ENCODE measurements around the gene PIGQ. TPM values are rescaled to one million over a fixed set of nuclear protein-coding genes. Genes with fewer than 3 reads are reported as not detected.
A peak's percentile ranks its signal among the peaks of the same experiment; 100 is the strongest.

The PIGQ gene
- polyA plus RNA-seq, 3 donors: 11.4 to 39.8 (median 12.1) TPM

GRCh38 chr16:592518-593306 is 22.9 kb downstream of the PIGQ start:
- Mint-ChIP-seq H3K4me3 (peak overlapping the region; percentile 87 to 95), H3K27ac (peak overlapping the region; percentile 82 to 96 (median 93)), H3K27me3 (ENCODE audit: low read depth in 3 of 3) (peaks cover 0 to 2% (median 0%) of the 10 kb centered on the region in 3 donors), H3K36me3 (peaks cover 17 to 24% of the 10 kb centered on the region in 2 donors), H3K9me3 (peaks cover 0 to 3% (median 0%) of the 10 kb centered on the region in 7 donors), H3K4me1 (peaks cover 70% of the 10 kb centered on the region)
- peak overlapping the region; percentile 87 for H3K4me2 ChIP-seq (replicated peaks; ENCODE audit: extremely low read depth, low read length, poor library complexity, severe bottlenecking)
- H3K27me3 ChIP-seq (ENCODE audit: control insufficient read depth in 2 of 2, insufficient read depth in 2 of 2, low read length in 2 of 2): no peaks in the 10 kb centered on the region
- peak; percentile 80 to 91 (median 83) for DNase-seq
- H3K9ac ChIP-seq (ENCODE audit: insufficient read depth, low read length, poor library complexity, severe bottlenecking): peak overlapping the region; percentile 30
- H3K79me2 ChIP-seq (ENCODE audit: insufficient read depth, low read length): peaks cover 84% of the 10 kb centered on the region
- TF ChIP-seq CTCF (IDR thresholded peaks at IDR 0.05): peak; percentile 22
- peak overlapping the region; percentile 81 to 83 for H3K27ac ChIP-seq (ENCODE audit: low read depth in 1 of 2, low read length in 2 of 2)
- intact Hi-C loops (cut with micrococcal nuclease): no loop called here
- peaks cover 47% of the 10 kb centered on the region for H4K20me1 ChIP-seq (ENCODE audit: insufficient read depth, low read length)
- H3K4me3 ChIP-seq (replicated peaks in 1 of 3; ENCODE audit: low read depth in 2 of 3, low read length in 3 of 3): peak overlapping the region in 2 of 3 experiments; percentile 17 to 92
- H3K36me3 ChIP-seq (replicated peaks in 1 of 2; ENCODE audit: control insufficient read depth in 1 of 2, insufficient read depth in 2 of 2, low read length in 2 of 2): peaks cover 0 to 7% of the 10 kb centered on the region in 2 donors
- H2AFZ ChIP-seq (ENCODE audit: insufficient read depth, low read depth, low read length, poor library complexity, severe bottlenecking): peak overlapping the region; percentile 29
- H3K4me1 ChIP-seq (ENCODE audit: control insufficient read depth in 1 of 2, insufficient read depth in 2 of 2, low read length in 2 of 2): peaks cover 70 to 78% of the 10 kb centered on the region in 2 donors
- WGBS (ENCODE audit: insufficient coverage): 22% methylated on average over 21 of the region's 24 CpGs
- H3K9me3 ChIP-seq (replicated peaks in 1 of 2; ENCODE audit: control insufficient read depth in 1 of 2, insufficient read depth in 1 of 2, low read length in 2 of 2): no peaks in the 10 kb centered on the region

- Histone ChIP-seq H3K4me3 (replicated peaks in 1 of 3; ENCODE audit: low read depth in 2 of 3, low read length in 3 of 3) (peak overlapping the region in 1 of 3 experiments; percentile 92), H3K79me2 (ENCODE audit: insufficient read depth, low read length) (peaks cover 80% of the 10 kb centered on the region), H3K4me1 (ENCODE audit: control insufficient read depth in 1 of 2, insufficient read depth in 2 of 2, low read length in 2 of 2) (peaks cover 63 to 72% of the 10 kb centered on the region in 2 donors), H3K27me3 (ENCODE audit: control insufficient read depth in 2 of 2, insufficient read depth in 2 of 2, low read length in 2 of 2) (no peaks in the 10 kb centered on the region), H3K9me3 (replicated peaks in 1 of 2; ENCODE audit: control insufficient read depth in 1 of 2, insufficient read depth in 1 of 2, low read length in 2 of 2) (no peaks in the 10 kb centered on the region), H3K27ac (ENCODE audit: low read depth in 1 of 2, low read length in 2 of 2) (peak overlapping the region; percentile 81 to 83), H4K20me1 (ENCODE audit: insufficient read depth, low read length) (peaks cover 49% of the 10 kb centered on the region), H3K4me2 (replicated peaks; ENCODE audit: extremely low read depth, low read length, poor library complexity, severe bottlenecking) (peak overlapping the region; percentile 87), H3K9ac (ENCODE audit: insufficient read depth, low read length, poor library complexity, severe bottlenecking) (peak overlapping the region; percentile 30), H2AFZ (ENCODE audit: insufficient read depth, low read depth, low read length, poor library complexity, severe bottlenecking) (no peak overlapping the region), H3K36me3 (replicated peaks in 1 of 2; ENCODE audit: control insufficient read depth in 1 of 2, insufficient read depth in 2 of 2, low read length in 2 of 2) (peaks cover 0 to 7% of the 10 kb centered on the region in 2 donors)
- peaks cover 17 to 26% of the 10 kb centered on the region in 2 donors for H3K36me3 Mint-ChIP-seq
- H3K27me3 Mint-ChIP-seq (ENCODE audit: low read depth in 3 of 3): peaks cover 0 to 2% (median 0%) of the 10 kb centered on the region in 3 donors
- 89% methylated on average over 9 of the region's 9 CpGs for WGBS (ENCODE audit: insufficient coverage)
- peak in 1 of 3 donors; percentile 2 for DNase-seq
- H3K9me3 Mint-ChIP-seq: peaks cover 0 to 2% (median 0%) of the 10 kb centered on the region in 7 donors
- H3K27ac Mint-ChIP-seq: peak overlapping the region; percentile 82 to 96 (median 93)
- TF ChIP-seq CTCF (IDR thresholded peaks at IDR 0.05): no peak
- intact Hi-C loops (cut with micrococcal nuclease): no loop called here
- peak overlapping the region; percentile 87 to 95 for H3K4me3 Mint-ChIP-seq
- H3K4me1 Mint-ChIP-seq: peaks cover 63% of the 10 kb centered on the region
Observed at GRCh38 chr16:593406-593805, 23.6 kb downstream of the PIGQ start.

All from CD14-positive monocyte (primary cell).